Mucosa of descending colon (tissue), 3 donors: ENCODE data around the gene PDE3A. TPM values are rescaled to one million over a fixed set of nuclear protein-coding genes. Genes with fewer than 3 reads are reported as not detected.
A peak's percentile ranks its signal among the peaks of the same experiment; 100 is the strongest.

Source experiments
- ATAC-seq: fragments of 200-7000 bp; cut with Tn5 transposase; one replicate; pipeline ENCODE4 v1.9.1; 2020; ENCODE audit warnings: mild to moderate bottlenecking, moderate library complexity
- DNase-seq, 3 donors: peaks; one replicate each; pipeline ENCODE4 v3.0.0-alpha.2; 2020
- H3K36me3 ChIP-seq: fragments of 200-600 bp; one replicate; pipeline ENCODE4 v1.8.0; 2021; ENCODE audit warnings: low read depth, mild to moderate bottlenecking
- H3K4me1 ChIP-seq: fragments of 200-600 bp; one replicate; pipeline ENCODE4 v1.8.0; 2021; ENCODE audit warnings: low read depth, mild to moderate bottlenecking
- H3K4me3 ChIP-seq: fragments of 200-600 bp; one replicate; pipeline ENCODE4 v1.8.0; 2021; ENCODE audit warnings: mild to moderate bottlenecking
- H3K9me3 ChIP-seq: fragments of 200-600 bp; one replicate; pipeline ENCODE4 v1.8.0; 2021; ENCODE audit warnings: mild to moderate bottlenecking
- intact Hi-C, 2 donors: fragments of 100-400 bp; cut with DNase I in 1 of 2; cut with micrococcal nuclease in 1 of 2; formaldehyde crosslinking; loops; one replicate each; pipeline versions ENCODE4 v1.11.0 to v1.11.1; 2022; cut with DNase I, micrococcal nuclease
- total RNA-seq, 3 donors: library from RNA; stranded (reverse); fragmentation: NEBNext Ultra II Directional in 2 of 3; extraction: Animal tissue kit (Norgen Biotek cat#: 25700) in 2 of 3; gene quantifications; one replicate each; pipeline versions ENCODE4 v1.2.1 to v1.2.4, GENCODE V29; 2021 to 2023
- TF ChIP-seq, protein P1 (sequence below): fragments of 200-600 bp; IDR thresholded peaks from one replicate; pipeline ENCODE4 v1.8.0; 2022; ENCODE audit warnings: antibody characterized with exemption, mild to moderate bottlenecking
- donor health status: DM: no; HTN: no; CAD: no; lungs with moderate emphysema.
- donor health status: DM: no; HTN: no; CAD: no.
- donor health status: DM: no; HTN: yes; CAD: no.

Gene PDE3A
- total RNA-seq, 3 donors from 2014 or later = 47.2 to 84.1 (median 83.9) TPM

- Histone ChIP-seq H3K4me1 (no peaks in the 10 kb centered on the region), H3K36me3 (no peaks in the 10 kb centered on the region), H3K4me3 (no peak overlapping the region), H3K9me3 (no peaks in the 10 kb centered on the region)
- ATAC-seq (no peak), DNase-seq (no peak)
- intact Hi-C loops = no loop called here
- TF ChIP-seq, protein P1, sequence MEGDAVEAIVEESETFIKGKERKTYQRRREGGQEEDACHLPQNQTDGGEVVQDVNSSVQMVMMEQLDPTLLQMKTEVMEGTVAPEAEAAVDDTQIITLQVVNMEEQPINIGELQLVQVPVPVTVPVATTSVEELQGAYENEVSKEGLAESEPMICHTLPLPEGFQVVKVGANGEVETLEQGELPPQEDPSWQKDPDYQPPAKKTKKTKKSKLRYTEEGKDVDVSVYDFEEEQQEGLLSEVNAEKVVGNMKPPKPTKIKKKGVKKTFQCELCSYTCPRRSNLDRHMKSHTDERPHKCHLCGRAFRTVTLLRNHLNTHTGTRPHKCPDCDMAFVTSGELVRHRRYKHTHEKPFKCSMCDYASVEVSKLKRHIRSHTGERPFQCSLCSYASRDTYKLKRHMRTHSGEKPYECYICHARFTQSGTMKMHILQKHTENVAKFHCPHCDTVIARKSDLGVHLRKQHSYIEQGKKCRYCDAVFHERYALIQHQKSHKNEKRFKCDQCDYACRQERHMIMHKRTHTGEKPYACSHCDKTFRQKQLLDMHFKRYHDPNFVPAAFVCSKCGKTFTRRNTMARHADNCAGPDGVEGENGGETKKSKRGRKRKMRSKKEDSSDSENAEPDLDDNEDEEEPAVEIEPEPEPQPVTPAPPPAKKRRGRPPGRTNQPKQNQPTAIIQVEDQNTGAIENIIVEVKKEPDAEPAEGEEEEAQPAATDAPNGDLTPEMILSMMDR = no peak
Measured at GRCh38 chr12:20641106-20641505, 272.8 kb downstream of the PDE3A start.

- TF ChIP-seq, protein P1 = no peak
- no peaks in the 10 kb centered on the region for H3K4me1 ChIP-seq
- H3K4me3 ChIP-seq = no peak overlapping the region
- ATAC-seq (no peak), DNase-seq (no peak)
- intact Hi-C loops = no loop called here
- H3K9me3 ChIP-seq = no peaks in the 10 kb centered on the region
- H3K36me3 ChIP-seq = no peaks in the 10 kb centered on the region
Measured at GRCh38 chr12:20643822-20644221, 275.5 kb downstream of the PDE3A start.

GRCh38 chr12:20646239-20646827 is 278.0 kb downstream of the PDE3A start:
- TF ChIP-seq, protein P1 = no peak
- no peaks in the 10 kb centered on the region for H3K36me3 ChIP-seq
- no peak overlapping the region for H3K4me3 ChIP-seq
- no peaks in the 10 kb centered on the region for H3K9me3 ChIP-seq
- DNase-seq = no peak
- no peaks in the 10 kb centered on the region for H3K4me1 ChIP-seq
- intact Hi-C loops = no loop called here
- peak; percentile 45 for ATAC-seq

DNA sequence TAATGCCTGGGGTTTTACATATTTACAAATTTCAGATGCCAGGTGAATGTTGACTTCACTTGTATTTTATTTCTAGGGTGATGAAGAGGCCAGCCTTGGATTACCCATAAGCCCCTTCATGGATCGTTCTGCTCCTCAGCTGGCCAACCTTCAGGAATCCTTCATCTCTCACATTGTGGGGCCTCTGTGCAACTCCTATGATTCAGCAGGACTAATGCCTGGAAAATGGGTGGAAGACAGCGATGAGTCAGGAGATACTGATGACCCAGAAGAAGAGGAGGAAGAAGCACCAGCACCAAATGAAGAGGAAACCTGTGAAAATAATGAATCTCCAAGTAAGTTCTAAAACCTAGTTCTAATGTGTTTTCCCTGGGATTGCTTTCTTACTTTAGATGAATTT is 285.5 kb downstream of the PDE3A start:
- Histone ChIP-seq H3K36me3 (no peaks in the 10 kb centered on the region), H3K9me3 (no peaks in the 10 kb centered on the region), H3K4me1 (no peaks in the 10 kb centered on the region), H3K4me3 (no peak overlapping the region)
- intact Hi-C loops = no loop called here
- DNase-seq (no peak), ATAC-seq (no peak)
- TF ChIP-seq, protein P1 = no peak

DNA sequence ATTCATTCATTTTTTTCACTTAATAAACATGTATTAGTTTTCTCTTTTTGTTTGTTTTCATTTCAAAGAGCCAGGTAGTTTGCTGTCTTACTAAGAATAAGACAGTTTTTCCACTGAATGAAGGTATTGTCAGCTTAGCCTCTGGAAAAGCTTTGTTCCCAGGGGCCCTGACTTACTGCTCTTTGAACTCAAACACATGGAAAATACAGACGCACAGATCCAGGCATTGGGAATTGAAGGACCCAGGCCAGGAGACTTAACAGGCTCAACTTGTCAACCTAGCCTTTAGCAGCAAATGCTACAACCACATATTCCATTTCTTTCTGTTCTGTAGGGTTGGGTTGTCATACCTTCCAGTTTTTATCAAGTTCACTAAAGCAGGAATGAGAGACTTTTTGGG is 288.3 kb downstream of the PDE3A start:
- no peak overlapping the region for H3K4me3 ChIP-seq
- H3K9me3 ChIP-seq = peaks cover 18% of the 10 kb centered on the region
- H3K4me1 ChIP-seq = no peaks in the 10 kb centered on the region
- TF ChIP-seq, protein P1 = no peak
- intact Hi-C loops = no loop called here
- DNase-seq (no peak), ATAC-seq (no peak)
- H3K36me3 ChIP-seq = no peaks in the 10 kb centered on the region

GRCh38 chr12:20657496-20657895 is 289.2 kb downstream of the PDE3A start:
- H3K36me3 ChIP-seq = no peaks in the 10 kb centered on the region
- peaks cover 22% of the 10 kb centered on the region for H3K9me3 ChIP-seq
- H3K4me1 ChIP-seq = no peaks in the 10 kb centered on the region
- DNase-seq = no peak
- ATAC-seq = no peak
- TF ChIP-seq, protein P1 = no peak
- intact Hi-C loops = no loop called here
- no peak overlapping the region for H3K4me3 ChIP-seq
